H9 (cell line): ENCODE measurements around the gene BIRC5. TPM values are rescaled to one million over a fixed set of nuclear protein-coding genes. Genes with fewer than 3 reads are reported as not detected.

Experiments
- DNase-seq: peaks from one replicate; pipeline ENCODE4 v3.0.0-alpha.2; 2017
- H2AFZ ChIP-seq: one replicate; pipeline ENCODE4 v1.6.1; 2013; ENCODE audit warnings: mild to moderate bottlenecking, low read length, control low read depth, moderate library complexity
- H2AK5ac ChIP-seq: 2 replicates; pipeline ENCODE4 v1.6.1; 2013; ENCODE audit warnings: low read length, control low read depth, mixed read lengths; ENCODE audit not compliant: insufficient read length
- H2BK120ac ChIP-seq: one replicate; pipeline ENCODE4 v1.6.1; 2013; ENCODE audit warnings: low read depth, mild to moderate bottlenecking, low read length, control low read depth, inconsistent platforms; ENCODE audit not compliant: poor library complexity, severe bottlenecking
- H2BK12ac ChIP-seq: 2 replicates; pipeline ENCODE4 v1.6.1; 2013; ENCODE audit warnings: low read length, control low read depth, mixed read lengths, low read depth; ENCODE audit not compliant: insufficient read length
- H2BK15ac ChIP-seq: 2 replicates; pipeline ENCODE4 v1.6.1; 2013; ENCODE audit warnings: low read depth, low read length, control low read depth
- H2BK20ac ChIP-seq: one replicate; pipeline ENCODE4 v1.6.1; 2013; ENCODE audit warnings: low read depth, mild to moderate bottlenecking, low read length, control low read depth, inconsistent platforms; ENCODE audit not compliant: poor library complexity, severe bottlenecking
- H2BK5ac ChIP-seq: 2 replicates; pipeline ENCODE4 v1.6.1; 2013; ENCODE audit warnings: low read length, control low read depth, mixed read lengths; ENCODE audit not compliant: insufficient read length
- H3K14ac ChIP-seq: 2 replicates; pipeline ENCODE4 v1.6.1; 2013; ENCODE audit warnings: low read length, control low read depth; ENCODE audit not compliant: insufficient read depth
- H3K18ac ChIP-seq: 2 replicates; pipeline ENCODE4 v1.6.1; 2013; ENCODE audit warnings: low read depth, mild to moderate bottlenecking, mixed read lengths, low read length, control low read depth; ENCODE audit not compliant: insufficient read length
- H3K23ac ChIP-seq: 2 replicates; pipeline ENCODE4 v1.6.1; 2013; ENCODE audit warnings: low read length, control low read depth, mixed read lengths, low read depth; ENCODE audit not compliant: insufficient read length
- H3K23me2 ChIP-seq: 2 replicates; pipeline ENCODE4 v1.6.1; 2013; ENCODE audit warnings: low read depth, mild to moderate bottlenecking, mixed read lengths, low read length, control low read depth; ENCODE audit not compliant: insufficient read length, poor library complexity, severe bottlenecking
- H3K27ac ChIP-seq: 2 replicates; pipeline ENCODE4 v1.5.1; 2013; ENCODE audit warnings: low read length, control low read depth, mixed read lengths, low read depth; ENCODE audit not compliant: insufficient read length
- H3K27me3 ChIP-seq: 2 replicates; pipeline ENCODE4 v1.6.1; 2013; ENCODE audit warnings: low read length, control low read depth, inconsistent platforms; ENCODE audit not compliant: insufficient read depth
- H3K4ac ChIP-seq: 2 replicates; pipeline ENCODE4 v1.6.1; 2013; ENCODE audit warnings: low read depth, mild to moderate bottlenecking, control low read depth, inconsistent platforms, low read length, moderate library complexity
- H3K4me1 ChIP-seq: 2 replicates; pipeline ENCODE4 v1.6.1; 2013; ENCODE audit warnings: low read length, control low read depth, inconsistent platforms; ENCODE audit not compliant: insufficient read depth
- H3K4me2 ChIP-seq: 2 replicates; pipeline ENCODE4 v1.6.1; 2013; ENCODE audit warnings: low read length, control low read depth, mixed read lengths; ENCODE audit not compliant: insufficient read length, insufficient read depth
- H3K56ac ChIP-seq: 2 replicates; pipeline ENCODE4 v1.6.1; 2013; ENCODE audit warnings: low read depth, mild to moderate bottlenecking, mixed read lengths, low read length, control low read depth; ENCODE audit not compliant: insufficient read length
- H3K79me1 ChIP-seq: 2 replicates; pipeline ENCODE4 v1.6.1; 2013; ENCODE audit warnings: low read depth, mild to moderate bottlenecking, moderate library complexity, low read length, control low read depth, inconsistent platforms; ENCODE audit not compliant: insufficient read depth, poor library complexity, severe bottlenecking
- H3K79me2 ChIP-seq: 2 replicates; pipeline ENCODE4 v1.6.1; 2013; ENCODE audit warnings: low read length, control low read depth, inconsistent platforms; ENCODE audit not compliant: insufficient read depth
- H3K9ac ChIP-seq: 2 replicates; pipeline ENCODE4 v1.6.1; 2013; ENCODE audit warnings: low read length, control low read depth, mixed read lengths; ENCODE audit not compliant: insufficient read length; ENCODE audit errors: extremely low read depth
- H3K9me3 ChIP-seq: one replicate; pipeline ENCODE4 v1.6.1; 2013; ENCODE audit warnings: low read depth, low read length, inconsistent platforms; ENCODE audit not compliant: control insufficient read depth
- H3T11ph ChIP-seq: one replicate; pipeline ENCODE4 v1.6.1; 2013; ENCODE audit warnings: mild to moderate bottlenecking, low read length, control low read depth, inconsistent platforms
- H4K20me1 ChIP-seq: one replicate; pipeline ENCODE4 v1.6.1; 2013; ENCODE audit not compliant: control insufficient read depth, insufficient read length, insufficient read depth
- H4K5ac ChIP-seq: 2 replicates; pipeline ENCODE4 v1.6.1; 2013; ENCODE audit warnings: low read depth, mild to moderate bottlenecking, mixed read lengths, low read length, control low read depth; ENCODE audit not compliant: insufficient read length
- H4K8ac ChIP-seq: replicated peaks from 2 replicates; pipeline ENCODE4 v1.6.1; 2013; ENCODE audit warnings: low read length, control low read depth, mixed read lengths, low read depth; ENCODE audit not compliant: insufficient read length
- H4K91ac ChIP-seq: 2 replicates; pipeline ENCODE4 v1.6.1; 2013; ENCODE audit warnings: low read depth, mild to moderate bottlenecking, moderate library complexity, mixed read lengths, low read length, control low read depth; ENCODE audit not compliant: insufficient read length
- H3K27ac Mint-ChIP-seq, 3 experiments: 2 replicates in 2 of 3; 3 replicates in 1 of 3; pipeline ENCODE4 v1.8.0; 2020 to 2021; ENCODE audit warnings: mixed read lengths in 3 of 3, mild to moderate bottlenecking in 1 of 3, moderate library complexity in 1 of 3
- H3K27me3 Mint-ChIP-seq: 2 replicates; pipeline ENCODE4 v1.8.0; 2021; ENCODE audit warnings: low read depth, mild to moderate bottlenecking, moderate library complexity, mixed read lengths
- H3K36me3 Mint-ChIP-seq, 3 experiments: 2 replicates in 2 of 3; 3 replicates in 1 of 3; pipeline ENCODE4 v1.8.0; 2020 to 2021; ENCODE audit warnings: low read depth in 3 of 3, mixed read lengths in 3 of 3; ENCODE audit not compliant: insufficient read depth in 1 of 3
- H3K4me1 Mint-ChIP-seq, 2 experiments: 2 replicates each; pipeline ENCODE4 v1.8.0; 2020; ENCODE audit warnings: mixed read lengths in 2 of 2
- H3K4me3 Mint-ChIP-seq, 2 experiments: 2 replicates in 1 of 2; 3 replicates in 1 of 2; pipeline ENCODE4 v1.8.0; 2020 to 2021; ENCODE audit warnings: mild to moderate bottlenecking in 2 of 2, mixed read lengths in 2 of 2, moderate library complexity in 1 of 2
- H3K9me3 Mint-ChIP-seq, 2 experiments: 2 replicates in 1 of 2; 3 replicates in 1 of 2; pipeline ENCODE4 v1.8.0; 2020; ENCODE audit warnings: mild to moderate bottlenecking in 2 of 2, mixed read lengths in 2 of 2, moderate library complexity in 1 of 2
- WGBS: extraction: QIAGEN DNeasy Blood & Tissue Kit; methylation state at CpG from one replicate; pipeline ENCODE4 v1.1.7; 2013; ENCODE audit warnings: missing lambda C conversion rate, low lambda C conversion rate, mixed read lengths; ENCODE audit not compliant: insufficient read length; ENCODE audit errors: extremely low coverage; 5-methylcytosine and 5-hydroxymethylcytosine counted together
- total RNA-seq: library from RNA; stranded (reverse); gene quantifications from 2 replicates; pipeline ENCODE4 v1.2.1, GENCODE V29; 2021
- TF ChIP-seq, protein P1 (sequence below): fragments of 200-600 bp; sonication (generic); conservative IDR thresholded peaks from 3 replicates; pipeline ENCODE4 v1.8.0; 2021; ENCODE audit warnings: antibody characterized with exemption, mild to moderate bottlenecking

Gene BIRC5
- total RNA-seq, 1 experiment from 2014 or later = 97.8 TPM

DNA sequence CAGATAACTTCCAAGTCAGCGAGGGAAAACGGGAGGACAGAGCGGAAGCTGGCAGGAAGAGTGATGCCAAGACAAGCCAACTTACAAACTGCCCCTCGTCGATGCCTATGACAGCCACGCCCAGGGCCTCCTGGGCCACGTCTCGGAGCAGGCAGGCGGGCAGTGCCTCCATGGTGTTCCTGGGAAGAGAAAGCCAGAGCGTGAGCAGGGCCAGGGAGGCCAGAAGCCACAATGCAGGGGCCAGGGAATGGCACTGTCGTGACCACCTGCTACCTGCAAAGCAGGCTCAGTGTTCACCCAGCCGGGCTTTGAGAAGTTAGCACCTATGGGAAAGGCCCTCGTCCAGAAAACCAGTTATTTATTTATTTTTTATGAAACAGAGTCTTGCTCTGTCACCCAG lies 31.5 kb upstream of the BIRC5 start:
- H2BK12ac ChIP-seq = no peak overlapping the region
- no peak overlapping the region for H3K27ac Mint-ChIP-seq
- TF ChIP-seq, protein P1, sequence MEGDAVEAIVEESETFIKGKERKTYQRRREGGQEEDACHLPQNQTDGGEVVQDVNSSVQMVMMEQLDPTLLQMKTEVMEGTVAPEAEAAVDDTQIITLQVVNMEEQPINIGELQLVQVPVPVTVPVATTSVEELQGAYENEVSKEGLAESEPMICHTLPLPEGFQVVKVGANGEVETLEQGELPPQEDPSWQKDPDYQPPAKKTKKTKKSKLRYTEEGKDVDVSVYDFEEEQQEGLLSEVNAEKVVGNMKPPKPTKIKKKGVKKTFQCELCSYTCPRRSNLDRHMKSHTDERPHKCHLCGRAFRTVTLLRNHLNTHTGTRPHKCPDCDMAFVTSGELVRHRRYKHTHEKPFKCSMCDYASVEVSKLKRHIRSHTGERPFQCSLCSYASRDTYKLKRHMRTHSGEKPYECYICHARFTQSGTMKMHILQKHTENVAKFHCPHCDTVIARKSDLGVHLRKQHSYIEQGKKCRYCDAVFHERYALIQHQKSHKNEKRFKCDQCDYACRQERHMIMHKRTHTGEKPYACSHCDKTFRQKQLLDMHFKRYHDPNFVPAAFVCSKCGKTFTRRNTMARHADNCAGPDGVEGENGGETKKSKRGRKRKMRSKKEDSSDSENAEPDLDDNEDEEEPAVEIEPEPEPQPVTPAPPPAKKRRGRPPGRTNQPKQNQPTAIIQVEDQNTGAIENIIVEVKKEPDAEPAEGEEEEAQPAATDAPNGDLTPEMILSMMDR = no peak
- H2AFZ ChIP-seq = no peak overlapping the region
- H3K23ac ChIP-seq = no peak overlapping the region
- no peak overlapping the region for H3K27ac ChIP-seq
- no peak overlapping the region for H3K4me2 ChIP-seq
- no peak overlapping the region for H3T11ph ChIP-seq
- H3K79me2 ChIP-seq = peaks cover 9% of the 10 kb centered on the region; the same call in 1 of the 2 replicates
- no peak overlapping the region for H4K8ac ChIP-seq
- no peaks in the 10 kb centered on the region for H3K4me1 ChIP-seq
- peaks cover 6% of the 10 kb centered on the region for H3K23me2 ChIP-seq
- no peak overlapping the region for H2BK120ac ChIP-seq
- H3K4me3 Mint-ChIP-seq = no peak overlapping the region; a peak in 1 of 5 replicates
- H3K79me1 ChIP-seq = peaks cover 2% of the 10 kb centered on the region
- no peaks in the 10 kb centered on the region for H3K27me3 ChIP-seq
- peaks cover 56 to 76% (median 75%) of the 10 kb centered on the region in 3 experiments for H3K36me3 Mint-ChIP-seq
- H3K9me3 ChIP-seq = no peaks in the 10 kb centered on the region
- no peaks in the 10 kb centered on the region for H3K27me3 Mint-ChIP-seq
- H3K4ac ChIP-seq = no peak overlapping the region
- no peak for DNase-seq
- no peak overlapping the region for H3K9ac ChIP-seq
- H3K14ac ChIP-seq = no peak overlapping the region
- no peak overlapping the region for H4K5ac ChIP-seq
- no peak overlapping the region for H2BK20ac ChIP-seq
- H2AK5ac ChIP-seq = no peak overlapping the region
- no peak overlapping the region for H4K91ac ChIP-seq
- H3K9me3 Mint-ChIP-seq = no peaks in the 10 kb centered on the region; a peak in 1 of 5 replicates
- no peak overlapping the region for H3K56ac ChIP-seq
- H3K18ac ChIP-seq = no peak overlapping the region
- no CpG with 5 or more reads among the region's 13 CpGs for WGBS
- H2BK15ac ChIP-seq = no peak overlapping the region
- H3K4me1 Mint-ChIP-seq = peaks cover 19 to 25% of the 10 kb centered on the region in 2 experiments
- H4K20me1 ChIP-seq = no peaks in the 10 kb centered on the region
- H2BK5ac ChIP-seq = no peak overlapping the region
